ENCODE data around the gene RNF151.
A peak's percentile ranks its signal among the peaks of the same experiment; 100 is the strongest.

The RNF151 gene

GRCh38 chr16:1964506-1965395 lies 1.9 kb upstream of the RNF151 start, which contains the start of gene RPS2:
RPS2 (minus strand) TSS chr16:1964826; CDS start chr16:1964625, 201 bp downstream.
- H3K4me3 ChIP-seq (ENCODE audit: low read length), result peak within 1 kb of the TSS; percentile 90
- peak; percentile 98 for DNase-seq (ENCODE audit: low read depth)
- TF ChIP-seq, protein P1, sequence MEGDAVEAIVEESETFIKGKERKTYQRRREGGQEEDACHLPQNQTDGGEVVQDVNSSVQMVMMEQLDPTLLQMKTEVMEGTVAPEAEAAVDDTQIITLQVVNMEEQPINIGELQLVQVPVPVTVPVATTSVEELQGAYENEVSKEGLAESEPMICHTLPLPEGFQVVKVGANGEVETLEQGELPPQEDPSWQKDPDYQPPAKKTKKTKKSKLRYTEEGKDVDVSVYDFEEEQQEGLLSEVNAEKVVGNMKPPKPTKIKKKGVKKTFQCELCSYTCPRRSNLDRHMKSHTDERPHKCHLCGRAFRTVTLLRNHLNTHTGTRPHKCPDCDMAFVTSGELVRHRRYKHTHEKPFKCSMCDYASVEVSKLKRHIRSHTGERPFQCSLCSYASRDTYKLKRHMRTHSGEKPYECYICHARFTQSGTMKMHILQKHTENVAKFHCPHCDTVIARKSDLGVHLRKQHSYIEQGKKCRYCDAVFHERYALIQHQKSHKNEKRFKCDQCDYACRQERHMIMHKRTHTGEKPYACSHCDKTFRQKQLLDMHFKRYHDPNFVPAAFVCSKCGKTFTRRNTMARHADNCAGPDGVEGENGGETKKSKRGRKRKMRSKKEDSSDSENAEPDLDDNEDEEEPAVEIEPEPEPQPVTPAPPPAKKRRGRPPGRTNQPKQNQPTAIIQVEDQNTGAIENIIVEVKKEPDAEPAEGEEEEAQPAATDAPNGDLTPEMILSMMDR (conservative IDR thresholded peaks at IDR 0.05; ENCODE audit: low read length), result no peak

DNA sequence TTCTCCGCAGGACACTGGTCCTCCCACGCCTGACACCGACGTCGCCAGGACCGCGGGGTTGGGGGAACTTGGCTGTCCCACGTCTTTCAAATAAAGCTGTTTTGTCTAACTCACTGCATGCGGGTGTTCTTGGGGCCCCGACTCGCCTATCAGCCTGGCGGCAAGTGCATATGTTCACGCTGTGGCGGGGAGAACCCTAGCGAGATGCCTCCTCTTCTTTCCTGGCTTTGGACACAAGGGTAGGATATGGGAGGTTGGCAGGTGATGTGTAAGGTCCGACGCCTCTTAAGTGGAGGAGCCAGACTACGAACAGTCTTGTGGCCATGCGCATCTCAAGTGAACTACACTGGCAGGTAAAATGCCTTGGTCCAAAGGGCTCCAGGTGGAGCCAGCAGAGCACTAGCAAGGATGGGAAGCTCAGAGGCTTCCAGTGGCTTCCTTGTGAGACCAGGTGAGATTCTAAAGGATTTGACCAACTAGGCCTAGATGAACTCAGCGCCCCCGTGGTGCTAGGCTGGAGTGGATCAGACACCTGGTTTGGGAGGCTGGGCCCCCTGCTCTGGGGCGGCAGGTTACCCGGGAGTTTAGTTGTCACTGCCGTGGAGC lies 1.2 kb upstream of the RNF151 start:
- TF ChIP-seq, protein P1 (conservative IDR thresholded peaks at IDR 0.05; ENCODE audit: low read length), result no peak
- DNase-seq (ENCODE audit: low read depth), result no peak
- peak overlapping the region; percentile 90 for H3K4me3 ChIP-seq (ENCODE audit: low read length)

DNA sequence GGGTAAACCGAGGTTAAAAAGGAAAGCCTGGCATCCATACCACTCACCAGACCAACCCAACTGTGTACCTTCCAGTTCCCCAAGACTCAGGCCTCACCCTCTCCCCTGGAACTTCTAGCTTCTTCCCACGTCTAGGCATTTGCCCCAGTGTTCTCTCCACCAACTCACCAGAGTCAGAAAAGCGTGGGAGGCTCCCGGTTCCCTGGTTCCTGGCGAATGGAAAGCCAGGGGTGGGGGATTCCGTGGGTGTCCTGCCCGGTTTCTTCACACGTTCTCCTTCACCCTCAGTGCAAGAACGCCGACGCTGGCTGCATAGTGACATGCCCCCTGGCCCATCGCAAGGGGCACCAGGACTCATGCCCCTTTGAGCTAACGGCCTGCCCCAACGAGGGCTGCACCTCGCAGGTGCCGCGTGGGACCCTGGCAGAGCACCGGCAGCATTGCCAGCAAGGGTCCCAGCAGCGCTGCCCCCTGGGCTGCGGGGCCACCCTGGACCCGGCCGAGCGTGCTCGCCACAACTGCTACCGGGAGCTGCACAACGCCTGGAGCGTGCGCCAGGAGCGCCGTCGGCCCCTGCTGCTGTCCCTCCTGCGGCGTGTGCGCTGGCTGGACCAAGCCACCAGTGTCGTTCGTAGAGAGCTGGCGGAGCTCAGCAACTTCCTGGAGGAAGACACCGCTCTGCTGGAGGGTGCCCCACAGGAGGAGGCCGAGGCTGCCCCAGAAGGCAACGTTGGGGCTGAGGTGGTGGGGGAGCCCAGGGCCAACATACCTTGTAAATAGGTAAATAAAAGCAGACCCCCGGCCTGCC lies 1.7 kb downstream of the RNF151 start:
- H3K4me3 ChIP-seq (ENCODE audit: low read length), result no peak overlapping the region
- no peak for DNase-seq (ENCODE audit: low read depth)
- TF ChIP-seq, protein P1 (conservative IDR thresholded peaks at IDR 0.05; ENCODE audit: low read length), result no peak

DNA sequence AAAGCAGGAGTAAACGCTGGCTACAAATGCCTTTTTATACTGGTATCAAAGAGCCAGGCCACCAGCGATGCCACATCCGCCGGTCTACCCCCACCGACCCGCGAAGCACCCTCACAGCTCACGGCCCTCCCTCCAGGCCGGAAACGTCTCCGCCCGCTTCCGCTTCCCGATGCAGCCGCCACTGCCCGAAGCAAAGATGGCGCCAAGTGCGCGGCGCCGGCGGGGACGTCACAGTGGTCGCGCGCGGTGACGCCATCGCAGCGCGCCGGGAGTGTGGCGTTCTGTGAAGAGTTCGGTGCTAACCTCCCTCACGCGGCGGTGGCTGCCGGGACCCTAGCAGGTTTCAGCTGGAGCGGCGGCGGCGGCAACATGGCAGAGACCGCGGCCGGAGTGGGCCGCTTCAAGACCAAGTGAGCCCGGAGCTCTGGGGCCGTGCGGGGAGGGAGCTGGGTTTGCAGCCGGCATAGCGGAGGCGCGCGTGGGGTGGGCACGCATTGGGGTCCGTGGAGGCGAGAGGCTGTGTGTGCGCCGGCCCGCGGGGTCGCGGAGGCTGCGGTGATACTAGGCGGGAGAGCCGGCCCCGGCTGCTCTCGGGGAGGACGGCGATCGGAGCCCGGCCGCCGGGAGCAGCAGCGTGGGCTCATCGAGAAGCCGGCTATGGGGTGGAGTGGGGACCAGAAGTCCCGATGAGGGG lies 5.3 kb downstream of the RNF151 start, which contains the start of gene TBL3:
TBL3 (plus strand) TSS at position 258 of the 694 bp plus-strand sequence; CDS start at position 370, 112 bp downstream.
- H3K4me3 ChIP-seq (ENCODE audit: low read length), result peak within 1 kb of the TSS; percentile 81
- peak; percentile 93 for DNase-seq (ENCODE audit: low read depth)
- TF ChIP-seq, protein P1 (conservative IDR thresholded peaks at IDR 0.05; ENCODE audit: low read length), result no peak

DNA sequence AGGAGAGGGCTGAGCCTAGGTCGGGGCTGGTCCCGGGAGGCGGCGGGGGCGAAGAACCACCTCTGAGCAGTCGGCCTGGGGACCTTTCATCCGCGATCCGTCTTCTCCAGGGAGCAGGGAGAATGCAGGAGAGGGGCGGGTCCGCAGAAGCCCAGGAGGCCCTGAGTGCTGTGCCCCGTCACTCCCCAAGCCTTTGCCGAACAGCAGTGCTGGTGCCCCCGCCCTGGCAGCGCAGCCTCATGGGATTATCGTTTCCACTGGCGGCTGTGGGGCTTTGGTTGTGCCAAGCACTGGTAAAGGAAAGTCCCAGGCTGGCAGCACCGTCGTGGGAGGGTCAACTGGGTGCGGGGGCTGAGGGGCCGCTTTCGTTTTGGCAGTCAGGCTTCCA lies 5.8 kb downstream of the RNF151 start:
- TF ChIP-seq, protein P1 (conservative IDR thresholded peaks at IDR 0.05; ENCODE audit: low read length), result no peak
- DNase-seq (ENCODE audit: low read depth), result no peak
- H3K4me3 ChIP-seq (ENCODE audit: low read length), result peak overlapping the region; percentile 81

DNA sequence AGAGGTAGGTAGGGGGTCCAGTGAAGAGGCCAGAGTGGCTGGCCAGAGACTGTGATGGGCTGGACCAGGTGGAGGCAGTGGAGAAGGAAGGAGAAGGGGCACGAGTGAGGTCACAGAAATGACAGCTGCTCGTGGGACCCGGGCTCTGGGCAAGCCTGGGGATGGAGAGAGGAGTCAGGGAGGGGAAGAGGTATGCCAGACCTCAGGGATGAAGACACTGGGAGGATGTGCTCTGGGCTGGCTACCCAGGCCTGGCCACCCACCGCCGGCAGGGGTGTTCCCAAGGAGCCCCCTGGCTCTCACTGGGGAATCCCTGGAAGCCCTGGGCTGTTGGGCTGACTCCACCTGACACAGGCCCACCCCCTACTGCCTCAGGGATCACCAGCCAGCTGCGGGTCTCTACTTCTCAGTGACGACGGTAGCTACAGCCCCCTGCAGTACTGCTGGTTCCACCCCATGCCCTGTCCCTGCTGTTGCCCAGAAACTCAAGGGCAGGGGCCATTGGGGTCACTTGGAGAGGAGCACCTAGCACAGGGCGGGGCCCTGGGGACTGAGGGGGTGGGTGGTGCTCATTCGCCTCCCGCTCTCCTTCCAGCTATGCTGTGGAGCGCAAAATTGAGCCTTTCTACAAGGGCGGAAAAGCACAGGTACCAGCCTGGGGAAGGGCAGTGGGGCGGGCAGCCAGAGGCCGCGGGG lies 7.0 kb downstream of the RNF151 start:
- no peak overlapping the region for H3K4me3 ChIP-seq (ENCODE audit: low read length)
- TF ChIP-seq, protein P1 (conservative IDR thresholded peaks at IDR 0.05; ENCODE audit: low read length), result no peak
- no peak for DNase-seq (ENCODE audit: low read depth)

Data from AG10803 (cell line).